Peyer's patch (tissue), 4 donors: ENCODE data around the gene MMP24OS. TPM values are rescaled to one million over a fixed set of nuclear protein-coding genes. Genes with fewer than 3 reads are reported as not detected.

Experiments used
- DNase-seq, 3 donors: peaks; one replicate each; pipeline ENCODE4 v3.0.0-alpha.2; 2017 to 2019
- H3K27ac ChIP-seq, 4 donors: fragments of 200-600 bp; sonication (generic); one replicate each; pipeline ENCODE4 v1.5.1; 2016 to 2019
- H3K27me3 ChIP-seq, 2 donors: fragments of 200-600 bp; sonication (generic); one replicate each; pipeline ENCODE4 v1.5.1; 2019
- H3K36me3 ChIP-seq, 3 donors: fragments of 200-600 bp; sonication (generic); one replicate each; pipeline ENCODE4 v1.5.1; 2016 to 2019
- H3K4me1 ChIP-seq, 4 donors: fragments of 200-600 bp; sonication (generic); one replicate each; pipeline ENCODE4 v1.5.1; 2016 to 2019
- H3K4me3 ChIP-seq, 4 donors: fragments of 200-600 bp; sonication (generic); 1 replicate in 3 of 4; 2 replicates in 1 of 4; pipeline ENCODE4 v1.5.1; 2016 to 2019; ENCODE audit warnings: mild to moderate bottlenecking in 1 of 4
- H3K9me3 ChIP-seq, 4 donors: fragments of 200-600 bp; sonication (generic); one replicate each; pipeline ENCODE4 v1.5.1; 2016 to 2019; ENCODE audit warnings: mild to moderate bottlenecking in 1 of 4
- POLR2A ChIP-seq, 2 donors: fragments of 450-650 bp; IDR thresholded peaks; one replicate each; pipeline ENCODE4 v1.5.1; 2017; ENCODE audit warnings: antibody characterized with exemption in 2 of 2, mild to moderate bottlenecking in 2 of 2, moderate library complexity in 2 of 2
- total RNA-seq, 4 donors: library from RNA; depleted of rRNA; stranded (reverse); fragments of >200 nt; gene quantifications; one replicate each; pipeline ENCODE4 v1.1.0, GENCODE V29; 2016
- TF ChIP-seq, protein P1 (sequence below), 6 experiments: fragments of 450-650 bp in 4 of 6; fragments of 200-600 bp in 2 of 6; sonication (generic) in 1 of 6; IDR thresholded peaks; one replicate each; pipeline ENCODE4 v1.5.1; 2017 to 2019; ENCODE audit warnings: antibody characterized with exemption in 6 of 6, mild to moderate bottlenecking in 3 of 6, moderate library complexity in 1 of 6

MMP24OS gene
- total RNA-seq, 4 donors from 2014 or later, result 23.1 to 86.1 (median 58.6) TPM

DNA sequence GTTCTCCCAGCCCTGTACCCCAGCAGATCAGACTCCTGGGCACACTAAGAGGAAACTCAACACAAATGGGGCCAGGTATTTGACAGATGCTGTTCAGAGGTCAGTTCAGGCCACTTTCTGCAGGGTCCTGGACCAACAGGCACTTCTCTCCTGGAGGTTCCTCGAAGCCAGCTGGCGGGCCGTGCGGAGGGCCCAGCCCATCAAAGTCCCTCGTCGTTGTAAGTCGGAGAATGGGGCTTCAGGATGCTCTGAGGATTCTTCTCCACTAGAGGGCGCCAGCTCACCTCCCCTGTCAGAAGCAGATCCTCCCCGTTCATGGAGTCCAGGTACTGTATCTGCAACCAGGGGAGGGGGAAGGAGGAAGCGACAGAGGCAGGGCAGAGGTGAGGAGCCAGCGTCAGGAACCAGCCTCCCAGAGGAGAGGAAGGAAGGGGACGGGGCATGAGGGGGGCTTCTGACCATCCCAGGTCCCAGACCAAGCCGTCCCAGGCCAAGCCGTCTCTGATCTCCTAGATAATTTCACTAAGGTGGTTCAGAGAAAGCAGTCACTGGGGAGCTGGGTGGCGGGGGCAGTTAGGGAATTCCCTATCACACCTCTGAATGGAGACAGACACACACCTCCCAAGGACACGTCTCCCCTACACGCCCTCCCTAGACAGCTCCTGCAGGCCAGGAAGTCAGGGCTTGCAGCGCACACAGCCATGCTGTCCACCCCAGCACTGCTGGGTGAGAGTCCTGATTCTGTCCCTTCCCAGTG, 26.0 kb upstream of the MMP24OS start:
- TF ChIP-seq, protein P1, sequence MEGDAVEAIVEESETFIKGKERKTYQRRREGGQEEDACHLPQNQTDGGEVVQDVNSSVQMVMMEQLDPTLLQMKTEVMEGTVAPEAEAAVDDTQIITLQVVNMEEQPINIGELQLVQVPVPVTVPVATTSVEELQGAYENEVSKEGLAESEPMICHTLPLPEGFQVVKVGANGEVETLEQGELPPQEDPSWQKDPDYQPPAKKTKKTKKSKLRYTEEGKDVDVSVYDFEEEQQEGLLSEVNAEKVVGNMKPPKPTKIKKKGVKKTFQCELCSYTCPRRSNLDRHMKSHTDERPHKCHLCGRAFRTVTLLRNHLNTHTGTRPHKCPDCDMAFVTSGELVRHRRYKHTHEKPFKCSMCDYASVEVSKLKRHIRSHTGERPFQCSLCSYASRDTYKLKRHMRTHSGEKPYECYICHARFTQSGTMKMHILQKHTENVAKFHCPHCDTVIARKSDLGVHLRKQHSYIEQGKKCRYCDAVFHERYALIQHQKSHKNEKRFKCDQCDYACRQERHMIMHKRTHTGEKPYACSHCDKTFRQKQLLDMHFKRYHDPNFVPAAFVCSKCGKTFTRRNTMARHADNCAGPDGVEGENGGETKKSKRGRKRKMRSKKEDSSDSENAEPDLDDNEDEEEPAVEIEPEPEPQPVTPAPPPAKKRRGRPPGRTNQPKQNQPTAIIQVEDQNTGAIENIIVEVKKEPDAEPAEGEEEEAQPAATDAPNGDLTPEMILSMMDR (IDR thresholded peaks at IDR 0.05), result peak; percentile 71 to 96 (median 94)
- TF ChIP-seq POLR2A (IDR thresholded peaks at IDR 0.05), result peak in 1 of 2 donors; percentile 18
- H3K36me3 ChIP-seq, result no peaks in the 10 kb centered on the region
- H3K9me3 ChIP-seq, result no peaks in the 10 kb centered on the region
- no peak overlapping the region for H3K4me3 ChIP-seq
- peaks cover 0 to 35% (median 1%) of the 10 kb centered on the region in 4 donors for H3K4me1 ChIP-seq
- H3K27me3 ChIP-seq, result no peaks in the 10 kb centered on the region
- peak overlapping the region in 1 of 4 donors; percentile 20 for H3K27ac ChIP-seq
- peak; percentile 79 to 95 (median 80) for DNase-seq

DNA sequence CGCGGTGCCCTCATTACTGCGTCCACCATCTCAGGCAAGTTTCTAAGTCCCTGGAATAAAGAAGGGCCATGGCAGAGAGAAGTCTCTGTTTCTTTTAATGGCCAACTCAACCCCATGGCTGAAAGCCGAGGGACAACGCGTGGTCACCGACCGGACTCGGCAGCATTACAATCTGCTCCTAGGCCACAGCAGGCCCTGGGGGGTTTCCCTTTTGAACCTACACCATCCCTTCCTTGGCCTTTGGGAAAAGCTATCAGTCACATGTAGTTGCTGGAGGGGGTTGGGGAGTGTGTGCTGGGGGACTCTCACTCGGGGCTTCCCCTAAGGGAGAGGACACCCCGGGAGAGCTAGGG, 25.4 kb upstream of the MMP24OS start:
- H3K4me3 ChIP-seq, result no peak overlapping the region
- peaks cover 0 to 35% (median 1%) of the 10 kb centered on the region in 4 donors for H3K4me1 ChIP-seq
- no peaks in the 10 kb centered on the region for H3K27me3 ChIP-seq
- TF ChIP-seq, protein P1 (IDR thresholded peaks at IDR 0.05), result no peak
- no peak for TF ChIP-seq POLR2A (IDR thresholded peaks at IDR 0.05)
- no peak for DNase-seq
- H3K27ac ChIP-seq, result no peak overlapping the region
- no peaks in the 10 kb centered on the region for H3K9me3 ChIP-seq
- no peaks in the 10 kb centered on the region for H3K36me3 ChIP-seq

DNA sequence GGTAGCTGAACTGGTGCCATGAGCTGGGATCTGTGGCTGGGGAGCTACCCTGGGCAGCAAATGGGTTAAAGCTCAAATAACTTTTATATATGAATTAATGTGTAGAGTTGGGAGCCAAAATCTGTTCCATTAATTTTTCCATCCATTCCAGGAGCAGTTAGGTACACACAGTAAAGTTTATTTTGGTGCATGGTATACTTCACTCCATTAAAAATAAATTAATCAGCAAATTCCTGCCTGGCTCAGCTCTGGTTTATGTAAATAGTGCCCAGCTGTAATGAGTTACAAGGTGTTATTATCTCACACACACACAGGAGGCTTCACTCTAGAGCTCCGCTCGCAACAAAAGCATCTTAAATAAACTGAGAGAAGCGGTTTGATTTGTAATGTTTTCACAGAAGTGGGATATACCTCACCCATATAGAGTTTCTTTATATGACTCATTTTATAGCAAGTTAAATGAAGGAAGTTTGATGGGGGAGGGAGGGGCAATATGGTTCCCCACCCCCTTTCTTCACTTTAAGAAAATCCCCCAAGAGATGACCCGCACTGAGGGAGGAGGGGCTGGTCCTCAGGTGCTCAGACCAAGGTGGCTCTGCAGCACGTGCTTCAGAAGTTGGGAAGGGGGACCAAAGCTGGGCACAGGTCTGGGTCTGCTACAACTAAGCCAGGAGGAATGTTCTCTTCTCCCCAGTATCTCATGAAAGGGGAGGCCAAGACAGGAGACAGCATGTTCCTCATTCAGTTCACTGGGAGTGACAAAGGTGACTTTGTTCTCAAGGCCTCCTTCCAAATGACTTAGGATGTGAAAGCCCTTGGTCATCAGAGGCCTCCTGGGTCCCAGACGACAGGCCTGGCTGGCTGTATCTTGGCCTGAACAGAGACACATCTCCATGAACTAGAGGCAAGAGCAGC, 24.8 kb upstream of the MMP24OS start:
- no peaks in the 10 kb centered on the region for H3K36me3 ChIP-seq
- H3K27ac ChIP-seq, result no peak overlapping the region
- TF ChIP-seq, protein P1 (IDR thresholded peaks at IDR 0.05), result no peak
- TF ChIP-seq POLR2A (IDR thresholded peaks at IDR 0.05), result no peak
- no peak for DNase-seq
- peaks cover 0 to 35% (median 1%) of the 10 kb centered on the region in 4 donors for H3K4me1 ChIP-seq
- no peaks in the 10 kb centered on the region for H3K9me3 ChIP-seq
- no peak overlapping the region for H3K4me3 ChIP-seq
- no peaks in the 10 kb centered on the region for H3K27me3 ChIP-seq

DNA sequence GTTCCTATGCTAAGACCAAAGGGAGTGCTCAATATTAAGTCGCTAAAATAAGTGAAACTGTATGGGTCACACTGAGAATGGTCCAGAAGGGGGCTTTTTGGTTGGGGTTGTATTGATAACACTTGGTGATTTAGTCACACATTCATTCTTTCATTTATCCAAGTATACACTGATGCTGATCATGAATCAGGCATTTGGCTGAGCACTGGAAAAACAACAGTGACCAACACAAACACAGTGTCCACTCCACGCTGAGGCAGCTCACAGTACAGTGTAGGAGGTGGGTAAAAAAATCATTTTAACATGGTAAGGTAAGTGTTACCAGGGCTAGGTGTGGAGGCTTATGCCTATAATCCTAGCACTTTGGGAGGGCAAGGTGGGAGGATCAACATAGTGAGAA, 23.5 kb upstream of the MMP24OS start:
- Histone ChIP-seq H3K4me3 (no peak overlapping the region), H3K27me3 (no peaks in the 10 kb centered on the region), H3K36me3 (no peaks in the 10 kb centered on the region), H3K27ac (no peak overlapping the region), H3K9me3 (no peaks in the 10 kb centered on the region), H3K4me1 (peaks cover 0 to 24% (median 1%) of the 10 kb centered on the region in 4 donors)
- TF ChIP-seq, protein P1 (IDR thresholded peaks at IDR 0.05), result no peak
- no peak for TF ChIP-seq POLR2A (IDR thresholded peaks at IDR 0.05)
- no peak for DNase-seq

DNA sequence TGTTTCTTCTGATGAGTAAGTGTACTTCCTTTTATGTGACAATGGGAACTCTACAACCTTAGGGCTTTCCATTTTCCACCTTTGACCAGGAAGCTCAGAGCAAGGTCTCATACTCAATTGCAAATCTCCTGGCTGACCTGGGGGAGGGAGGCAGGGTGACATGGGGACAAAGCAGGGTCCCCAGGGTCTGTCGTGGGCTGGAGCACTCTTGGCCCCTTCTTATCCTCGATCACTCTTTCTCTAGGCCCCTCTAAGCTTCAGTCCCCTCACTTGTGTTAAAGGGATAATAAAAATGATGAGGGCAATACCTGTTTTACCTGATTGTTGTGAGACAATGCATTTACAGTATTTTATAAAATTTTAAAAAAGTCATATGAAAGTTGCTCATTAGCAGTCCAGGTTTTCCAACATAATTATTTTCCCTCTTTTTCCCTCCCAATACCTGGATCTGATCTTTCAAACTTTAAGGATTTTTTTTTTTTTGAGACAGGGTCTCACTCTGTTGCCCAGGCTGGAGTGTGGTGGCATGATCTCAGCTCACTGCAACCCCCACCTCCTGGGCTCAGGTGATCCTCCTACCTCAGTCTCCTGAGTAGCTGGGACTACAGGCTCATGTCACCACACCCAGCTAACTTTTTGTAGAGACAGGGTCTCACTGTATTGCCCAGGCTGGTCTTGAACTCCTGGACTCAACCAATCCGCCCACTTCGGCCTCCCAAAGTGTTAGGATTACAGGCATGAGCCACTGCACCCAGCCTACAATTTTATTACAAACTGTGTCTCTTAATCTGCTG, 22.7 kb upstream of the MMP24OS start:
- H3K27ac ChIP-seq, result no peak overlapping the region
- no peak overlapping the region for H3K4me3 ChIP-seq

More for the DNA sequence above, 22.7 kb upstream of the MMP24OS start:
- Histone ChIP-seq H3K36me3 (no peaks in the 10 kb centered on the region), H3K27me3 (no peaks in the 10 kb centered on the region), H3K4me1 (peaks cover 0 to 18% (median 0%) of the 10 kb centered on the region in 4 donors), H3K9me3 (no peaks in the 10 kb centered on the region)
- DNase-seq, result no peak
- TF ChIP-seq, protein P1 (IDR thresholded peaks at IDR 0.05), result no peak
- no peak for TF ChIP-seq POLR2A (IDR thresholded peaks at IDR 0.05)
